HepG2 (cell line): Measurements from ENCODE around the gene MKRN2OS. TPM values are rescaled to one million over a fixed set of nuclear protein-coding genes. Genes with fewer than 3 reads are reported as not detected.

Experiments
- ATAC-seq: fragments of 200-7000 bp; cut with Tn5 transposase; 3 replicates; pipeline ENCODE4 v1.9.1; 2020; ENCODE audit warnings: mild to moderate bottlenecking, moderate library complexity
- BruUV-seq: library from RNA; stranded (reverse); fragments of 400-500 nt; replicated peaks from 2 replicates; lab custom pipeline; 2021; lab: Mats Ljungman, UMichigan
- CTCF ChIA-PET: fragments of 300-600 bp; formaldehyde crosslinking; extraction: SDS; loops from one replicate; lab custom pipeline; 2021; ENCODE audit warnings: low total read pairs, inconsistent platforms, low intra/inter-chr PET ratio; lab: Yijun Ruan, JAX
- POLR2A ChIA-PET: fragments of 350-600 bp; sonication (Branson Sonifier 250); formaldehyde crosslinking; loops from one replicate; lab custom pipeline; 2020; ENCODE audit warnings: antibody characterized with exemption, inconsistent platforms; lab: Yijun Ruan, JAX
- DNase-seq: peaks from one replicate; pipeline ENCODE4 v3.0.0-alpha.2; 2015; ENCODE audit warnings: low spot score
- FAIRE-seq: peaks from 3 replicates; lab custom pipeline; 2011; peaks lifted over from hg19 to GRCh38; lab: Jason Lieb, UNC
- H2AFZ ChIP-seq: one replicate; pipeline ENCODE4 v1.6.1; 2011; ENCODE audit warnings: low read length, inconsistent platforms
- H3K27ac ChIP-seq: fragments of 300-600 bp; 3 replicates; pipeline ENCODE4 v1.8.0; 2011; ENCODE audit warnings: mixed run types, mild to moderate bottlenecking, mixed read lengths, low read length, inconsistent platforms; ENCODE audit not compliant: insufficient read depth; ENCODE audit errors: extremely low read length
- H3K27me3 ChIP-seq, 2 experiments: fragments of 200-600 bp in 1 of 2; 2 replicates in 1 of 2; 3 replicates in 1 of 2; pipeline versions ENCODE4 v1.6.0 to v1.8.0; 2011; ENCODE audit warnings: low read length in 2 of 2, mild to moderate bottlenecking in 2 of 2, moderate library complexity in 2 of 2, inconsistent platforms in 1 of 2; ENCODE audit not compliant: insufficient read depth in 2 of 2, control insufficient read depth in 1 of 2
- H3K36me3 ChIP-seq, 2 experiments: fragments of 200-600 bp in 1 of 2; replicated peaks in 1 of 2; 2 replicates in 1 of 2; 3 replicates in 1 of 2; pipeline versions ENCODE4 v1.5.1 to v1.8.0; 2011; ENCODE audit warnings: low read length in 2 of 2, inconsistent platforms in 1 of 2; ENCODE audit not compliant: insufficient read depth in 2 of 2, control insufficient read depth in 1 of 2
- H3K4me1 ChIP-seq: 2 replicates; pipeline ENCODE4 v1.5.1; 2012; ENCODE audit warnings: low read length, inconsistent platforms; ENCODE audit not compliant: insufficient read depth
- H3K4me2 ChIP-seq: 2 replicates; pipeline ENCODE4 v1.6.0; 2011; ENCODE audit warnings: low read depth, low read length, inconsistent platforms
- H3K4me3 ChIP-seq, 3 experiments: fragments of 200-600 bp in 1 of 3; sonication (generic), shearing (Covaris generic) in 1 of 3; replicated peaks in 1 of 3; 2 replicates each; pipeline ENCODE4 v1.5.1; 2011 to 2016; ENCODE audit warnings: low read length in 3 of 3, inconsistent platforms in 2 of 3, low read depth in 2 of 3, mild to moderate bottlenecking in 2 of 3, control low read depth in 1 of 3, mixed read lengths in 1 of 3; ENCODE audit not compliant: insufficient read depth in 1 of 3
- H3K79me2 ChIP-seq: one replicate; pipeline ENCODE4 v1.6.1; 2011; ENCODE audit warnings: low read length, inconsistent platforms; ENCODE audit not compliant: insufficient read depth
- H3K9ac ChIP-seq: 2 replicates; pipeline ENCODE4 v1.6.0; 2011; ENCODE audit warnings: mild to moderate bottlenecking, low read depth, low read length, inconsistent platforms; ENCODE audit not compliant: insufficient read depth
- H3K9me3 ChIP-seq: 2 replicates; pipeline ENCODE4 v1.5.1; 2012; ENCODE audit warnings: mild to moderate bottlenecking, low read length
- H4K20me1 ChIP-seq: 2 replicates; pipeline ENCODE4 v1.6.0; 2011; ENCODE audit warnings: inconsistent platforms, mild to moderate bottlenecking, low read length, moderate library complexity; ENCODE audit not compliant: insufficient read depth
- AGO2 ChIP-seq: fragments of 200-400 bp; formaldehyde crosslinking; optimal IDR thresholded peaks from 2 replicates; pipeline ENCODE3; 2017; ENCODE audit warnings: mild to moderate bottlenecking, low read depth, low read length, moderate library complexity
- MZF1 ChIP-seq: sonication (generic); formaldehyde crosslinking; IDR thresholded peaks from 2 replicates; pipeline ENCODE4 v1.8.1; 2023; ENCODE audit warnings: mild to moderate bottlenecking, missing genetic modification reagents, borderline replicate concordance
- PHF21A ChIP-seq: sonication (generic); formaldehyde crosslinking; IDR thresholded peaks from 2 replicates; pipeline ENCODE4 v1.5.0; 2020; ENCODE audit warnings: mild to moderate bottlenecking, missing genetic modification reagents
- SMAD1 ChIP-seq: sonication (generic); formaldehyde crosslinking; IDR thresholded peaks from 2 replicates; pipeline ENCODE4 v1.4.0; 2020; ENCODE audit warnings: missing genetic modification reagents, low read depth, mild to moderate bottlenecking, borderline replicate concordance
- TEAD3 ChIP-seq: optimal IDR thresholded peaks from 2 replicates; pipeline ENCODE3; 2016; ENCODE audit warnings: borderline replicate concordance
- WGBS: methylation state at CpG from one replicate; pipeline ENCODE4 v1.1.6; 2017; ENCODE audit warnings: low lambda C conversion rate; 5-methylcytosine and 5-hydroxymethylcytosine counted together
- in situ Hi-C: cut with HindIII; loops from 2 replicates; pipeline ENCODE4 v1.10.0; 2017; ENCODE audit warnings: low pct_unique_long_range_greater_than_20kb; ENCODE audit not compliant: extremely low pct_ligation_motif_present
- intact Hi-C: fragments of 100-400 bp; cut with micrococcal nuclease; formaldehyde crosslinking; loops from one replicate; pipeline ENCODE4 v1.10.0; 2022; ENCODE audit not compliant: unreplicated experiment
- polyA plus RNA-seq, 8 experiments: library from polyadenylated mRNA; depleted of rRNA in 3 of 8; stranded (reverse) in 7 of 8; unstranded in 1 of 8; fragments of >200 nt; fragmentation: Illumina TruSeq in 4 of 8; extraction: Trizol in 4 of 8; gene quantifications; 2 replicates each; pipeline versions ENCODE4 v1.2.1 to v1.2.3, GENCODE V29; 2011 to 2016; ENCODE audit warnings: low read depth in 4 of 8, missing spikeins in 1 of 8, mixed read lengths in 1 of 8; ENCODE audit not compliant: insufficient read depth in 1 of 8
- total RNA-seq, 5 experiments: library from RNA; depleted of rRNA; stranded (reverse); fragments of >200 nt; fragmentation: Illumina TruSeq; extraction: Trizol; gene quantifications; 2 replicates each; pipeline ENCODE4 v1.2.3, GENCODE V29; 2016; ENCODE audit warnings: low read depth in 1 of 5
- TF ChIP-seq, protein P1 (sequence below): sonication (generic); formaldehyde crosslinking; IDR thresholded peaks from 2 replicates; pipeline ENCODE4 v1.4.0; 2020; ENCODE audit warnings: mild to moderate bottlenecking, missing genetic modification reagents, borderline replicate concordance
- TF ChIP-seq, protein P2 (sequence below): sonication (generic); formaldehyde crosslinking; IDR thresholded peaks from 2 replicates; pipeline ENCODE4 v1.5.0; 2020; ENCODE audit warnings: mild to moderate bottlenecking, low read depth, missing genetic modification reagents, borderline replicate concordance
- TF ChIP-seq, protein P3 (sequence below): sonication (generic); formaldehyde crosslinking; IDR thresholded peaks from 2 replicates; pipeline ENCODE4 v1.5.0; 2020; ENCODE audit warnings: missing genetic modification reagents
- TF ChIP-seq, protein P4 (sequence below): sonication (generic); formaldehyde crosslinking; IDR thresholded peaks from 2 replicates; pipeline ENCODE4 v1.8.0; 2023; ENCODE audit warnings: mild to moderate bottlenecking, missing genetic modification reagents
- TF ChIP-seq, protein P5 (sequence below): IDR thresholded peaks from 2 replicates; pipeline ENCODE4 v1.6.1; 2016; ENCODE audit warnings: mild to moderate bottlenecking, missing biosample characterization, missing genetic modification reagents
- TF ChIP-seq, protein P6 (sequence below): sonication (generic); formaldehyde crosslinking; conservative IDR thresholded peaks from 2 replicates; pipeline ENCODE4 v1.4.0; 2020; ENCODE audit warnings: mild to moderate bottlenecking, missing genetic modification reagents, moderate library complexity

MKRN2OS gene
- total and polyA plus RNA-seq, 2 of the 13 experiments (the other 11 are each of a cell fraction or from before 2014, with no cell fraction given) = not detected

DNA sequence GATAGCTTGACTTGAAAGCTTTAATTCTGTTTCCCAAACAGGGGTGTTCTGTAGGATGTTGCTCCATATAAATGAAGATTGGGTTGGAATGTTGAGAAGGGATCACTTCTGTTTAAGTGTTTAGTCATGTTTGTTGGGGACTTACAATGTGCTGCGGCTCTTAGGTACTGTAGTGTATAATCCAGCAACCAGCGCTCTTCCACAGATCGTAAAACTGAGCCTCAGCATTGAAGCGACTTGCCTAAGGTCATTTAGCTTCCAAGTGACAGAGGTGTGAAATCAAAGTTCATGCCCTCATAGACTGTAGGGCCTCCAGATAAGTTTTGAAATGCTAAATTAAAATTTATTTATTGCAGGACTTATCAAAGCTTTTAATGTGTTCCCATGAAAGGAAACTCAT, 13.4 kb upstream of the MKRN2OS start (continued):
- TF ChIP-seq PHF21A (no peak), MZF1 (CRISPR knock-in tag) (no peak), SMAD1 (CRISPR knock-in tag) (no peak)
- TF ChIP-seq, protein P1, sequence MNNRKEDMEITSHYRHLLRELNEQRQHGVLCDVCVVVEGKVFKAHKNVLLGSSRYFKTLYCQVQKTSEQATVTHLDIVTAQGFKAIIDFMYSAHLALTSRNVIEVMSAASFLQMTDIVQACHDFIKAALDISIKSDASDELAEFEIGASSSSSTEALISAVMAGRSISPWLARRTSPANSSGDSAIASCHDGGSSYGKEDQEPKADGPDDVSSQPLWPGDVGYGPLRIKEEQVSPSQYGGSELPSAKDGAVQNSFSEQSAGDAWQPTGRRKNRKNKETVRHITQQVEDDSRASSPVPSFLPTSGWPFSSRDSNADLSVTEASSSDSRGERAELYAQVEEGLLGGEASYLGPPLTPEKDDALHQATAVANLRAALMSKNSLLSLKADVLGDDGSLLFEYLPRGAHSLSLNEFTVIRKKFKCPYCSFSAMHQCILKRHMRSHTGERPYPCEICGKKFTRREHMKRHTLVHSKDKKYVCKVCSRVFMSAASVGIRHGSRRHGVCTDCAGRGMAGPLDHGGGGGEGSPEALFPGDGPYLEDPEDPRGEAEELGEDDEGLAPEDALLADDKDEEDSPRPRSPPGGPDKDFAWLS = no peak
- TF ChIP-seq, protein P2, sequence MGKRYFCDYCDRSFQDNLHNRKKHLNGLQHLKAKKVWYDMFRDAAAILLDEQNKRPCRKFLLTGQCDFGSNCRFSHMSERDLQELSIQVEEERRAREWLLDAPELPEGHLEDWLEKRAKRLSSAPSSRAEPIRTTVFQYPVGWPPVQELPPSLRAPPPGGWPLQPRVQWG (CRISPR knock-in tag) = no peak

DNA sequence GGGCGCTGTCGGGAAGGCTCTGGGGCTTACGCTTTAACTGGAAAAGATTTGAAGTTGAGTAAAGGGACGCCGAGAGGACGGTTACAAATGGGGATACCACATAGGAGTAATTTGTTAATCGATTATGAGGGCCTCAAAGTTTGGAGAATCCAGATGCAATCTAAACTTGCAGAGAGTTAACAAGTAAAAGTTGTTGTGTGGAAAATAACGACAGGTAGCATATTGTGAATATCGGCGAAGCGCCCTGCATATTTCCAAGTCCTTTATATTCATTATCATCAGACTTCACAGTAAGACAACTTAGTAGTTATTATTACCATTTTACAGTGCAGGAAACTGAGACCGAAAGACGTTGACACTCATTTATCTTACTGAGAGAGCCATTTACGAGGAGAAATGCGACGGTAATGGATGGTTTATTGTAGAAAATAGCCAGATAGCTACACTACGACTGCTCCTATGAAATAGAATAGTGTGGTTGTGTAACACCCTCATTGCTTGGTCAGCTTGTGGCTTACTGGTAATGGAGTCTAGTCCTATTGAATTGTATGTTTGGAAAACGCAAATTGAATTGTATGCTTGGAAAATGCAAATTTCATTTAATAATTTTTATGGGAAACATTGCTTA, 12.3 kb upstream of the MKRN2OS start:
- Histone ChIP-seq H3K9me3 (no peaks in the 10 kb centered on the region), H3K27ac (peak overlapping the region; percentile 94), H3K4me2 (peak overlapping the region; percentile 88), H4K20me1 (peaks cover 43% of the 10 kb centered on the region), H2AFZ (no peak overlapping the region), H3K79me2 (peaks cover 57% of the 10 kb centered on the region), H3K4me3 (peak overlapping the region; percentile 88 to 97 (median 91)), H3K27me3 (no peaks in the 10 kb centered on the region; a peak in 1 of 5 replicates), H3K36me3 (no peaks in the 10 kb centered on the region), H3K9ac (peak overlapping the region; percentile 94), H3K4me1 (peaks cover 49% of the 10 kb centered on the region)
- ChIA-PET CTCF (no interaction called here), POLR2A (interaction anchor here (0.6 kb wide), 1 partner anchor 115 kb away, joined by 3 read pairs; no protein-coding TSS in a partner anchor)
- TSS peak; percentile 57 for BruUV-seq
- peak; percentile 60 for FAIRE-seq
- WGBS = 1% methylated on average over 18 of the region's 18 CpGs
- ATAC-seq = peak; percentile 56
- peak; percentile 49 for DNase-seq
- in situ Hi-C loops = no loop called here
- intact Hi-C loops = loop anchor here (5.0 kb wide), 1 partner anchor 105 kb away; the partner anchor contains the start of gene RAF1
- TF ChIP-seq TEAD3 (CRISPR knock-in tag) (no peak), AGO2 (peak; percentile 1)
- TF ChIP-seq, protein P3, sequence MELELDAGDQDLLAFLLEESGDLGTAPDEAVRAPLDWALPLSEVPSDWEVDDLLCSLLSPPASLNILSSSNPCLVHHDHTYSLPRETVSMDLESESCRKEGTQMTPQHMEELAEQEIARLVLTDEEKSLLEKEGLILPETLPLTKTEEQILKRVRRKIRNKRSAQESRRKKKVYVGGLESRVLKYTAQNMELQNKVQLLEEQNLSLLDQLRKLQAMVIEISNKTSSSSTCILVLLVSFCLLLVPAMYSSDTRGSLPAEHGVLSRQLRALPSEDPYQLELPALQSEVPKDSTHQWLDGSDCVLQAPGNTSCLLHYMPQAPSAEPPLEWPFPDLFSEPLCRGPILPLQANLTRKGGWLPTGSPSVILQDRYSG (CRISPR knock-in tag) = 0 out of 2 replicates have a peak, but pooled peaks have one; percentile 12
- TF ChIP-seq, protein P4, sequence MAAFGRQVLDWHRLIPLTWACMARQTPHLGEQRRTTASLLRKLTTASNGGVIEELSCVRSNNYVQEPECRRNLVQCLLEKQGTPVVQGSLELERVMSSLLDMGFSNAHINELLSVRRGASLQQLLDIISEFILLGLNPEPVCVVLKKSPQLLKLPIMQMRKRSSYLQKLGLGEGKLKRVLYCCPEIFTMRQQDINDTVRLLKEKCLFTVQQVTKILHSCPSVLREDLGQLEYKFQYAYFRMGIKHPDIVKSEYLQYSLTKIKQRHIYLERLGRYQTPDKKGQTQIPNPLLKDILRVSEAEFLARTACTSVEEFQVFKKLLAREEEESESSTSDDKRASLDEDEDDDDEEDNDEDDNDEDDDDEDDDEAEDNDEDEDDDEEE = no peak
- TF ChIP-seq, protein P5, sequence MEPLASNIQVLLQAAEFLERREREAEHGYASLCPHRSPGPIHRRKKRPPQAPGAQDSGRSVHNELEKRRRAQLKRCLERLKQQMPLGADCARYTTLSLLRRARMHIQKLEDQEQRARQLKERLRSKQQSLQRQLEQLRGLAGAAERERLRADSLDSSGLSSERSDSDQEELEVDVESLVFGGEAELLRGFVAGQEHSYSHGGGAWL (CRISPR knock-in tag) = no peak
- TF ChIP-seq, protein P6, sequence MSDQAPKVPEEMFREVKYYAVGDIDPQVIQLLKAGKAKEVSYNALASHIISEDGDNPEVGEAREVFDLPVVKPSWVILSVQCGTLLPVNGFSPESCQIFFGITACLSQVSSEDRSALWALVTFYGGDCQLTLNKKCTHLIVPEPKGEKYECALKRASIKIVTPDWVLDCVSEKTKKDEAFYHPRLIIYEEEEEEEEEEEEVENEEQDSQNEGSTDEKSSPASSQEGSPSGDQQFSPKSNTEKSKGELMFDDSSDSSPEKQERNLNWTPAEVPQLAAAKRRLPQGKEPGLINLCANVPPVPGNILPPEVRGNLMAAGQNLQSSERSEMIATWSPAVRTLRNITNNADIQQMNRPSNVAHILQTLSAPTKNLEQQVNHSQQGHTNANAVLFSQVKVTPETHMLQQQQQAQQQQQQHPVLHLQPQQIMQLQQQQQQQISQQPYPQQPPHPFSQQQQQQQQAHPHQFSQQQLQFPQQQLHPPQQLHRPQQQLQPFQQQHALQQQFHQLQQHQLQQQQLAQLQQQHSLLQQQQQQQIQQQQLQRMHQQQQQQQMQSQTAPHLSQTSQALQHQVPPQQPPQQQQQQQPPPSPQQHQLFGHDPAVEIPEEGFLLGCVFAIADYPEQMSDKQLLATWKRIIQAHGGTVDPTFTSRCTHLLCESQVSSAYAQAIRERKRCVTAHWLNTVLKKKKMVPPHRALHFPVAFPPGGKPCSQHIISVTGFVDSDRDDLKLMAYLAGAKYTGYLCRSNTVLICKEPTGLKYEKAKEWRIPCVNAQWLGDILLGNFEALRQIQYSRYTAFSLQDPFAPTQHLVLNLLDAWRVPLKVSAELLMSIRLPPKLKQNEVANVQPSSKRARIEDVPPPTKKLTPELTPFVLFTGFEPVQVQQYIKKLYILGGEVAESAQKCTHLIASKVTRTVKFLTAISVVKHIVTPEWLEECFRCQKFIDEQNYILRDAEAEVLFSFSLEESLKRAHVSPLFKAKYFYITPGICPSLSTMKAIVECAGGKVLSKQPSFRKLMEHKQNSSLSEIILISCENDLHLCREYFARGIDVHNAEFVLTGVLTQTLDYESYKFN (CRISPR knock-in tag) = 0 out of 2 replicates have a peak, but pooled peaks have one; percentile 1
